GM18907 (cell line): ENCODE data around the gene STIP1.

ENCODE experiments used
- ATAC-seq: cut with Tn5 transposase; IDR thresholded peaks from one replicate; pipeline ENCODE4 v1.9.1; 2021; ENCODE audit warnings: mild to moderate bottlenecking, moderate library complexity; ENCODE audit not compliant: unreplicated experiment

The STIP1 gene

DNA sequence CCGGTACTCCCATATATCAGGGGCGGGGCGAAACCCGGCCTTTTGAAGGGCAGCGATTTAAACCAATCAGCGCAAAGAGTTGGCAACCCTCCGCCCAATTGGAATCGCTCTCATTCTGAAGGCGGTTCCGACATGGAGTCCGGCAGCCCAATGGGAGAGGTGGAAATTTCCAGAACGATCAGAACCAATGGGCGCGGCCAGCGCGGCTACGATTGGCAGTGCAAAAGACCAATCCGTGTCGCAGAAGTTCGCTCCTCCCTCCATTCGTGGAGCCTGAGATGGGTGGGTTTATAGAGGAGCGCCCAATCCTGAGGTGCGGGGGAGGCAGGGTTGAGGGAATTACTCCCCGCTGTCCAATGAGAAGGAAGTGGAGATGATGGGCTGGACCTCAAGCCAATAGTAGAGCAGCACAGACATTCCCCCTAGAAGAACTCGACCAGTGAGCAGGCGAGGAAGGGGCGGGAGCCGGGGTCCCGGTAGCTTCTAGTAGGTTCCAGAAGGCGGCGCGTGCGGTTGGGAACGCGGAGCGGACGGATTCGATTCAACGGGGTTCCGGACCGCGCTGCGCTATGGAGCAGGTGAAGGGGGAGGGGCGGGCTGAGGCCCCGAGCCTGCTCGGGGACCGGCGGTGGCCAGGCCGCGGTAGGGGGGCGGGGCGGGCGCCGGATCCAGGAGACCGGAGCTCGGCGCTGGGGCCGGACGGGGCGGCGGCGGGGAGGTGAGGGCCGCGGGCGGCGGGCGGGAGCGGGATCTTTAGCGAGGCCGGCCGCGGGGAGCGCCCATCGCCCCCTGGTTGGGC, at the start of gene STIP1:
Gene STIP1, plus strand, starts transcription at position 479 of the 799 bp plus-strand sequence. Its CDS starts 91 bp downstream, at position 570.
- peak; percentile 86 for ATAC-seq

DNA sequence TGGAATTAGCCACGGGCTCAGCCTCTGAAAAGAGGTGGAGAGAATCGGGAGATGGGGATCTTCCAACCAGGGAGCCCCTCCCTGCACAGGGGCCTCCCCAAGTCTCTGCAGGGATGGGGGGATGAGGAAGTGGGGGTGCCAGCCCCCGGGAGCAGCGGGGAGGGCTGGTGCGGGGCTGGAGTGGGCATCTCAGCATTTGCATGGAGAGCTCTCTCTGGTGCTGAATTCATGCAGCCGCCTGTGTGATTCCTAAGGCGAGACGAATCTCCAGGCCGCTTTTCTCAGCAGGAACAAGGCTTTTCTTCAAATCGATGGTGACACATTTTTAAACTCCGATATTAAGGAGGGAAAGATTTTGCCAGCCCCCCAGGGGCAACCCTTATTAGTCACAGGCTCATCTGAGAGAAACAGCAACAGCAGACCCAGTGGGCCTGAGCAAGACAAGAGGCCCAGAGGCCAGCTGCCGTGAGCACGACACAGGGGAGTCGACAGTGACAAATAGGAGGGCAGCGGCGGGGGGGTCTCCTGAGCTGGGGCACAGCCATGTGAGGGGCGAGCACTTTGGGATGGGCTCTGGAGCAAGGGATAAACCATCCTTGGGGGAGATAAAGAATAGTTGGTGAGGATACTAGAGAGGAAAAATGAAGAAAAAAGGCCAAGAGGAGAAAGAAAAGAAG, 49.1 kb upstream of the STIP1 start:
- no peak for ATAC-seq

DNA sequence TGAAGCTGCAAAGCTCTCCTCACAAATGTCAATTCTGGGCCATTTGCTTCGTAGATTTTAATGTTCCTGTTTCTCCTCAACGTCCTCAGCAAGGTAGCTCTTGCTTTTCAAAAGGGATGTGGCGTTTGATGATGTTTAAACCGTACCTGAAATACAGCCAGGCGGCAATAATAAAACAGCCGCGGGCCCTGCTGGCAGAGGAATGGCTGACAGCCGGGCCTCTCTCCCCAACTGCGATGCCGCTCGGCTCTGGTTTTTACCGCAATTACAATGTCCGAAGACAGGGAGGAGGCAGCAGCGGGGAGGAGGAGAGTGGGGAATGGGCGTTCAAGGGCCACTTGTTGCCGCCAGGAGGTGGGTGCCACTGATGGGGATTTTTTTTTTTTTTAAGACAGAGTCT, 47.6 kb upstream of the STIP1 start:
- ATAC-seq, result no peak

DNA sequence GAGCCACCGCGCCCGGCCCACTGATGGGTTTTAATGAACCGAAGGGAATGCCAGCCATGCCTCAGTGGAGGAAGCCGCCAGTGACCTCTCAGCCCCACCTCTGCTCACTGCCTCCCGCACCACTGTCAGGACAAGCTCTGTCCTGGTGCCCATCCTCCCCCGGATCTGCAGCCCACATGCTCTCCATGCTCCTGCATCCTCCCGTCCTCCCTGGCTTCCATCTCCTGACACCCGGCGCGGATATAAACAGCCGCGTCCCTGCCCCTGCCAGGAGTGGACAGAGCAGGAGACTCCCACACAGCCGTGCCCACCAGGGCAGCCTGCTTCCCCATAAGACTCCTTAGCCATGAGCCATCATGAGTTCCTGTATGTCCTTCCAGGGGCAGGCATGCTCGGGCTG, 46.9 kb upstream of the STIP1 start:
- no peak for ATAC-seq

DNA sequence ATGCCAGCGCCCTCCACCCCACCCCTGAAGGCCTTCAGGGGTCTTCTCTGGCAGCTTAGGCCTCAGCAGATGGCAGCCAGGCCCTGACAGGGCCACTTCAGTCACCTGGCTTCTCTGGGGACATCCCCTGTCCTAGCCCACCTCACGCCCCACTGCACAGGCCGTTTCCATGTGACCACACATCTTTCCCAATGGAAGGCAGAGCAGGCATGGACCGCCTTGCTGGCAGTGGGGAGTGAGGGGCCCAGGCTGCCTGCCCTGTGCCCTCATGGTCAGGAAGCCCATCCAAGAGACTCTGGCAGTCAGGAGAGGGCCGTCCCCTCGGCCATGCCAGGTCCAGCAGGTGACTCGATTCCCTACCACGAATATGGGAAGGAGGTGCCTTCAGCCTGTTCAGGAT, 45.9 kb upstream of the STIP1 start:
- no peak for ATAC-seq

DNA sequence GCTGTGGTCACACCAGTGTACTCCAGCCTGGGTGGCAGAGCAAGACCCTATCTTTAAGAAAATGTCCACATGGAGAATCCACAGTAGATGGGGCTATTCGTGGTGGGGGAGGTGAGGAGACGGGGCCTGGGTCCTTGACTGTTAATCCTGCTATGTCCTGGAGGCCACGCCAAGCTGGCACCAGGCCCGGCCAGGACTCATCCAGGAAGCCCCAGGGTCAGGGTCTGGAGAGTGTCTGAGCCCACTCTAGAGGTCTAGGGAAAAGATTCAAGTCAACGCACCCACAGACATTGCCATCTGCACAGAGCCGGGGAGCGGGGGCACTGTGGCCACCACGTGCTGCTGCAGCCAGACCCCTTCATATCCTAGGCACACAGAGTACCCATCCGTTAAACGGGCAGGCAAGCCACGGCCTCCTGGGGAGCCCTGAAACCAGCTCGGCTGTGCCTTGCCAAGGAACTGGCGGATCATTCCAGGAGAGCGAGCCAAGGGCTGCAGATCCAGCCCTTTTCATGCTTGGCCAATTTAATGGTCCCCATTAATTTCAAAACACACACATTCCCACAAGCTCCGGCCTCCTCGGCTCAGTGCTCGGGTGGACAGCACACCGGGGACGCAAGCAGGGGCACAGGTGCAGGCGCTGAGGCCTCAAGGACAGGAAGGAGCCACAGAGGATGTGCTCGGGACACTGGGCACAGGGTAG, 44.7 kb upstream of the STIP1 start:
- no peak for ATAC-seq

DNA sequence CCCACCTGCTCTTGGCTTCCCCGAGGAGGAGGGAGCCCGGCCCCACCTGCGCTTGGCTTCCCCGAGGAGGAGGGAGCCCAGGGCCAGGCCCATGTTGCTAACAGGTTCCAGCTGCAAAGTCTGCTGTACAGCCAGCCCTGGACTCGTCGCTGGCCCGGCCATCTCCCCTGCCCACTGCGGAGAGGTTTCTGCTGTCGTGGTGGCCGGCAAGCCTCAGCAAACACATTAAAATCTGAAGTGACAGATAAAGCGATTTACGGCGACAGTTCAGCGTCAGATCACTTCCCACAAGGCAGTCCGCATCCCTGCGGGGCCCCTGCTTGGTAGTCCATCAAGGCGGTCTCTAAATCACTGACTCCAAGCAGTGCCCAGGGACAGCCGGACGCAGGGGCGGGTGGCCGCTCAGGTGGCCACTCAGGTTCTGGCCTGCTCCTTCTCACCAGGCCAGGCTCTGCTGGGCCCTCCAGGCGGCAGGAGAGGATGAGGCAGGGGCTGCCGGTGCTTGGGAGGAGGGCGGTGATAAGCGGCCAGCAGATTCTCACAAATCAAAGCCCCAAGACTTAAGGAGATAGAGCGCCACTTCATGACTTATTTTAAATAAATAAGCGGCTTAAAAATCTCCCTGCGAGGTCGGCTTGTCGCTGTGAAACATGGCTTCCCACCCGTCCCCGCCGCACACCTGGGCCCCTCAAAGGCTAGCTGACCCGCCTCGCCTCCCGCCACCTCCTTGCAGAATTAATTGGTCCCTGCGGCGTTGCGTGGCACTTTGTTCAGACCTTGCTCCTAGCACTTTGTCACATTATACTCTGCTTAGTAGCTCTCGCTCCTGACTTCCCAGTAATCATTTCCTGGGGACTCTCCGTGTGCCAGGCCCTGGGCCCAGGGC, 41.1 kb upstream of the STIP1 start:
- ATAC-seq, result no peak

DNA sequence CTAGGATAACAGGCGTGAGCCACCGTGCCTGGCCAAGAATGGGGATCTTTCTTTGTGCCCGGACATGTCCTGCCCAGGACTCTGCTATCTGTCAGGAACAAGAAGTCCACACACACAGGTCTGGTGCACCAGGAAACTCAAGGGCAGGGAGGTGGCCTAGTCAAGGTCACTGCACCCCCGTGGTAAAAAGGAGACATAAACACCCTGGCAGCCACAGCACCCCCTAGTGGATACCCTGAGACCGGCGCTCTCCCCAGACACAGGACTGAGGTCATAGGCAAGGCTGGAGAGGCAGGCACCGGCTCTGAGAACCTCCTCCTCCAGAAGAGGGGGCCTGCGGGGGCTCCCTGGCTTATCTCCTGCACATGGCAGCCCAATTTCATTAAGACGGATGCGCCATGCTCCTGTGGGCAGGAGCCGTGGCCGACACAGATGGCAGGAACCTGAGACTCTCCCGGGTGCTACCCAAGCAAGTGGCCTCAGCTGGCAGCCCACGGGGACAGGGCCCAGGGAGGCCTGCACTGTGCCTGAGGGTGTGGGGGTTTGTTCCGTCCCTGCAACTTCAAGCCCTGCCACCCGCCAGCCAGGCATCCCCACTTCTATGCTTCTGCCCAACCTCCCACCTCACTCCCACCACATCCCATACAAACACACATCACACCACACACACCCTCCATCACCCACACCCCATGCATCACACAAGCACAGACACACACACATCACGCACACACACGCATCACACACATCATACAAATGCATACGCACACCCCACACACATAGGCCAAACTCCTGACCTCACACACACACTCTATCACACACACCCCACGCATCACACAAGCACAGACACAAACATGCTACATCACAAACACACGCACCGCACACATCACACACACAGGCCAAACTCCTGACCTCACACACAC, 39.7 kb upstream of the STIP1 start:
- ATAC-seq, result peak; percentile 45

DNA sequence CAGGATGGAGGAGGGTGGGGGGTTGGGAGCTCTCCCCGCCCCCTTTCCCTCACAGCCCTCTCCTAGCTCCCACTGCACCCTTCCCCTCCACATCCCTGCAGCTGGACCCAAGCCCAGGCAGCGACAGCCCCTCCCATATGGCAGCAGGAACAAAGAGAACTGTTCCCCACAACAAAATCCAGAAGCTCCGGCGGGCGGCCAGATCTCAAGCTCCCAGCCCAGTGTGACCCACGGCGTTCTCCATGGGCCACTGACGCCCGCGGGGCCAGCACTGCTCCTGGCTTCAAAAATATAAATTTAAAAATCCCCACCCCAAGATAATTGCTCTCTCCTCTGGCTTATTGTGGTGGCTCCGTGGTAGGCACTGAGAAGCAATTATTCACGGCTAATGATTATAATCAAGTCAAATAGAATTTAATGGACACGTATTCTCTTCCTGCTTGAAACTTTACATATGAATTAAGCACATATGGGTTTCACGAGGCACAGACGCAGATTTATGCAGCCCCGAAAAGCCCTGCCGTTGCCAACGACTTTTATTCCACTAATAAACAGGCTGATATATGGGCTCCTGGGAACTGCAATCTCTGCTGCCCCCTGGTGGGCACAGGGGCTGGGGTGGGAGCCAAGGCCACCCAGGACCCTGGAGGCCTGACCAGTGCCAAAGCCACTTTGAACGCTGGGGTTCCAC, 37.6 kb upstream of the STIP1 start:
- no peak for ATAC-seq

DNA sequence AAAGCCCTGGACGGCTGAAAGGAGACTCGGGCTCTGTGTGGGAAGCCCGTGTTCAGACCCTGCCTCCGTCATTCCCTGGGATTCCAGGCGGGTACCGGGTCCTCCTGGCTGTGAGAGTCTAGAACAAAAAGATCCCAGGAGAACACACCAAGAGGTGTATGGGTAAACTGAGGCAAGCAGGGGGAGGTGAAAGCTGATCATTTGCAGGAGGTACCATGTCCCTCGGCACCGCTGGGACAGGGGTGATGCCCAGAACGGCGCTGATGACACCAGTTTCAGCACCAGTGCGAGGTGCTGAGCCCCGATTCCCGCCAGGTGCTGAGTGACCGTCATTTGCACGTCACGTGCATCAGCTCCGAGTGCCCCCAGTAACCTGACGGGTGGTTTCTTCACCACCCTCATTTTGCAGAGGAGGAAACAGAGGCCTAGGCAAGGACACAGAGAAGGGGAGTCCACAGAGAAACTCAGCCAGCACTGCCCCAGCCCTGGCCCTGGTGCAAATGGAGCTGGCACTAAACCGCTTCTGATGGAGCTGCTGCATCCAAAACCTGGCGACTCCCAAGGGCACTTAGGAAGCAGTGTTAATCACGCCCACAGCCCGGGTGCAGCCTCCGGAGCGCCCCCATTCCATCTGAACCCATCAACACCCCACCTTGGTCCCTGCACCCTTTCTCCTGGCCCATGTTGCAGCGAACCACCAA, 36.9 kb upstream of the STIP1 start:
- no peak for ATAC-seq

DNA sequence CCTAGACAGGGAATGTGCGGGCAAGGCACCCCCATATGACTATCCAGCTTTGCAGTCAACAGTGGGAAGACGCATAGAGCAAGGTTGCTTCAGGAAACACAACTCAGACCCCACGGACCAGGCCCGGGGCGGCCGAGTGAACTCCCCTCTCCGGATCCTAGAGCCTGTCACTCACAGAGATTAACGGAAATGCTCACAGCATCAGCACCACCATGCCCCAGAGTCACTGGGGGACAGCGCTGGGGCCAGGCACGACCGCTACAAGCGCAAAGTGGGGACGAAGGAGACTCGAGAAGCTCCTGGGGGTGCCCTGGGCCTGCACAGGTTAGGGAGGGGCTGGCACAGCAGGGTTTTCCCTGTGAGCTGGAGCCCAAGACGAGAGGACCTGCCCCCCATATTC, 35.9 kb upstream of the STIP1 start:
- ATAC-seq, result no peak

DNA sequence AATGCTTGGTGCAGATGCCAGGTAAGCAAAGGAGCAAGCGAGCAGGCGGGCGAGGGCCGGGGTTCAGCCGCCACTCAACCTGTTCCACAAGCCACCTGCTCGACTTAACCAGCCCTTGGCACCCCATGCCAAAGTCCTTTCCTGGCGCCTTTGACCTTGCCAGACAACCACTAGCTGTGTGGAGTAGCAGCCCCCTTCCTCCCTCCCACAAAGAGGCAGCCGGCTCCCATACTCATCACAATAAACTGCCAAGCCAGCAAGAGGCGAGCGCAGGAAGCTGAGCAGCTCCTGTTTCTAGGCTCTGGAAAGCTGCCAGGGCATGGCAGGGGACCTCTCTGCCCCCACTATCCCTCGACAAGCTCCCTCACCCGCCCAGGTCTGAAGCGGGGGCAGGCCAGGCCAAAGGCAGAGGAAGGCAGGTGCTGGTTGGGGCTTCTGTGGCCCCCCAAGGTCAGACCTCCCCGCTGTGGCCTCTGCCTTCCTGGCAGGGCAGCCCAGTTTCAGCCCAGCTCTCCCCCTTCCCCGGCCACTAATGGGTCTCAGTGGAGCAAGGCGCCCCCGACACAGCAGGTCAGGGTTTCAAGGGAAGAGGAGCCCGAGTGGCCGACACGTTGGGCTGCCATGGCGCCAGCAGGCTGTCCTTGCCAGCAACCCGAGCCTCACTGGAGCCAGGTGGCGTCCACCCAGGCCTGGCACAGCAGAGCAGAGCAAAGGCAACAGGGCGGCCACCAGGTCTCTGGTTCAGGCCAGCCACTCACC, 35.3 kb upstream of the STIP1 start:
- no peak for ATAC-seq

DNA sequence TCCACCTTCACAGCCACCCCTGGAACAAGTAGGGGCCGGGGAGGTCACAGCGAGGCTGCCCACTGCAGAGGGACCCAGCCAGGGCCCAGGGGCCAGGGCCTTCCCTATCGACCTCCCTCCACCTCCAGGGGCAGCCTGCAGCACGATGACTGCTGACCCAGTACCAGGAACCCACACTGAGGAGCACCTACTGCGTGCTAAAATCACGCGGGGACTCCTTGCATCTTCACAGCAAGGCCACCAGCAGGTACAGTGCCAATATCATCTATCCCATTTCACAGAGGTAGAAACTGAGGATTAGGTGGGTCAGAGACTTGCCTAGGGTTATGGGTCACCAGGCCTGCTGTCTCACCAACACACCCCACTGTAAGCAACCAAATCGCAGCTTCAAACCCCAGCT, 34.6 kb upstream of the STIP1 start:
- ATAC-seq, result no peak

DNA sequence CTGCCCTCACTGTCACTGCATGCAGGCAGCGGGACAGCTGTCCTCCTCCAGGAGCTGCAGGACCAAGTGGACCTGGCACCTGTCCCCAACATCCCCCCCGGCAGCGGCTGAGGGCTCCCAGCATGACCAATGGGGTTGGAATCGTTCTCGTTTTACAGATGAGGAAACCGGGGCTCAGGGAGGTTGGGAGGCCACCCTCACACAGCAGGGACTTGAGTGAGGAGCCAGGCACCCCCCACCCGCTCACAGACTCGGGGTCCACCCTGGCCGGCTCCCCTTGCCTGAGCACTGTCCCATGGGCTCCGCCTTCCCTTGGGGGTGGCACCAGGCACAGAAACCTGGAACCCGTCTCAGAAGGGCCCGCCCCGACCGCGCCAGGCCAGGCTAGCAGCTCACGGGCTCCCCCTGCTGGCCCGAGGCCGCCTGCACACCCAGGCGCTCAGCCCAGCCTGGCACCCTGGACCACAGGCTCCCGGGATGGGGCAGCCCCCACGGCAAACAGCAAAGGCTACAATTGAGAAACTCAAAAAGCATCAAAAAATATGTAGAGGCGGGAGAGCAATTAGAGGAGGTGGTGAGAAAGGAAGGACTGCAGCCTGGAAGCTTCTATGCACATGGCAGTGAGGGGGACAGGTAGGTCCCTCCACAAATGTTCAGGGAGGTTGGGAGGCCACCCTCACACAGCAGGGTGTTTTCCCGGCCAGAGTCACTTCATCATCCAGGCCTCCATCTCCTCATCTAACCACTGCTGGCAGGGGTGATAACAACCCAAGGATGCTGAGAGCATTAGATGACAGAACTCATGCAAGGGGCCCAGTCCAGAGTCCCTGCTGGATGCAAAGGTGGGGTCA, 32.9 kb upstream of the STIP1 start:
- peak; percentile 69 for ATAC-seq

DNA sequence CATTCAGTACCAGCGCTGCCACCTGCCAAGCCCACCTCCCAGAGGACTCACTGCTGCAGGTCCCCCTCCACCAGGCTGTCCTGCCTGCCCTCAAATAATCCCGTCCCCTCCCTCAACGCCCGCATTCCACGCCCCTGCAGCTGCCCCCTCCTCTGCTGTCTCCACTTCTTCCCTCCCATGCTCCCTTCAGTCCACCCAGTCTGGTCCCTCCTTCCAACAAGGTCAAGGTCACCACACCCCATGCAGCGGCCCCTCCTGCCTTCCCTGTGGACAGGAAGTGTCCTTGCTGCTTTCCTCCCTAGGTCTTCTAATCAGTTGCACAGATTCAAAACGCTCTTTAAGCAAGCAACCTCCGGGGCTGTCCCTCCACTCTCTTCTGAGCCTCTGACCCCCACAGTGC, 32.2 kb upstream of the STIP1 start:
- no peak for ATAC-seq

DNA sequence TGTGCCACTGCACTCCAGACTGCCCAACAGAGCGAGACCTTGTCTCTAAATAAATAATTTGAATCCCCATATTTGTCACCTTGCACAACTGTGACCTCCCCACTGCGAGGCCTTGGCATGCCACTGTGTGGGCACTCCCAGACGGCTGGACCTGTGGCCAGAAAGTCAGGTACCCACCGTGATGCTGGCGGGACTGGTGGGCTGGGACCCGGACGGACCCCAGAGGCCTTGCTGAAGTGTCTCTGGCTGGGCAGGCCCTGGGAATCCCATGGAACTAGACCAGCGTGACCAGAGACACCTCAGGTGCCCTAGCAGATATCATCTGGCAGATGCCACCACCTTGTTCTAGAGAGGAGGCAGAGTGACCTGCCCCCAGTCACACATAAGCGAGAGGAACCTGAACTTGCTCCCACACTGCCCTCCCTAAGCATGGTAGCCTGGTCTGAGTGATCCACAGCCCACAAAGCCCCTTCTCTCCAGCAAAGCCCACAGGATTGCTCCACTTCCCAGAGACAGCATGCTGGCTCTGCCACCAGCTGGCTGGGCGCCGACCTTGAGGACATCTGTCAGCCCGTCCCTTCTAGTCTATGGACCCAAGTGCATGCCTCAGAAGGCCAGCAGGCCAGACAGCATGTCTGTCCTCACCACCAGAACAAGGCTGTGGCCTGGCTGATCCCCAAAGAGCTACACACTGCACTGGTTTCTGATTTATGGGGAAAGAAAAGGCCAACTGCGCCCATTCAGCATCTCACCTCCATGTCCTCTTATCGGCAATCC, 29.5 kb upstream of the STIP1 start:
- ATAC-seq, result no peak
